ENCODE measurements around the gene TM4SF4.

The TM4SF4 gene

GRCh38 chr3:149473357-149474249, 894 bp upstream of the TM4SF4 start:
- Histone ChIP-seq H3K27me3 (ENCODE audit: control insufficient read depth in 1 of 2, insufficient read depth in 2 of 2, low read length in 2 of 2) (no peaks in the 10 kb centered on the region), H3K9ac (ENCODE audit: low read length) (no peak overlapping the region), H3K4me1 (ENCODE audit: insufficient read depth, low read length) (peaks cover 5% of the 10 kb centered on the region), H3K4me3 (ENCODE audit: low read depth in 1 of 2, low read length in 2 of 2) (no peak overlapping the region), H3K27ac (ENCODE audit: low read depth, low read length) (no peak overlapping the region), H3K9me3 (ENCODE audit: low read length) (no peaks in the 10 kb centered on the region), H3K36me3 (ENCODE audit: insufficient read depth, low read length) (no peaks in the 10 kb centered on the region)

GRCh38 chr3:149475451-149476060, 1.1 kb downstream of the TM4SF4 start:
- H3K36me3 ChIP-seq (ENCODE audit: insufficient read depth, low read length), result no peaks in the 10 kb centered on the region
- H3K27me3 ChIP-seq (ENCODE audit: control insufficient read depth in 1 of 2, insufficient read depth in 2 of 2, low read length in 2 of 2), result no peaks in the 10 kb centered on the region
- H3K9me3 ChIP-seq (ENCODE audit: low read length), result no peaks in the 10 kb centered on the region
- H3K4me3 ChIP-seq (ENCODE audit: low read depth in 1 of 2, low read length in 2 of 2), result no peak overlapping the region
- peaks cover 5% of the 10 kb centered on the region for H3K4me1 ChIP-seq (ENCODE audit: insufficient read depth, low read length)
- H3K9ac ChIP-seq (ENCODE audit: low read length), result no peak overlapping the region
- no peak overlapping the region for H3K27ac ChIP-seq (ENCODE audit: low read depth, low read length)

GRCh38 chr3:149476225-149476624, 1.7 kb downstream of the TM4SF4 start:
- no peak overlapping the region for H3K27ac ChIP-seq (ENCODE audit: low read depth, low read length)

GRCh38 chr3:149479621-149480325, 5.3 kb downstream of the TM4SF4 start:
- Histone ChIP-seq H3K4me1 (ENCODE audit: insufficient read depth, low read length) (no peaks in the 10 kb centered on the region), H3K9me3 (ENCODE audit: low read length) (no peaks in the 10 kb centered on the region), H3K27me3 (ENCODE audit: control insufficient read depth in 1 of 2, insufficient read depth in 2 of 2, low read length in 2 of 2) (no peaks in the 10 kb centered on the region), H3K4me3 (ENCODE audit: low read depth in 1 of 2, low read length in 2 of 2) (no peak overlapping the region), H3K36me3 (ENCODE audit: insufficient read depth, low read length) (no peaks in the 10 kb centered on the region), H3K9ac (ENCODE audit: low read length) (no peak overlapping the region), H3K27ac (ENCODE audit: low read depth, low read length) (no peak overlapping the region)

More at GRCh38 chr3:149476225-149476624, 1.7 kb downstream of the TM4SF4 start:
- no peak overlapping the region for H3K9ac ChIP-seq (ENCODE audit: low read length)
- H3K36me3 ChIP-seq (ENCODE audit: insufficient read depth, low read length), result no peaks in the 10 kb centered on the region
- no peak overlapping the region for H3K4me3 ChIP-seq (ENCODE audit: low read depth in 1 of 2, low read length in 2 of 2)
- no peaks in the 10 kb centered on the region for H3K27me3 ChIP-seq (ENCODE audit: control insufficient read depth in 1 of 2, insufficient read depth in 2 of 2, low read length in 2 of 2)
- H3K9me3 ChIP-seq (ENCODE audit: low read length), result no peaks in the 10 kb centered on the region
- H3K4me1 ChIP-seq (ENCODE audit: insufficient read depth, low read length), result peaks cover 5% of the 10 kb centered on the region

- no peaks in the 10 kb centered on the region for H3K36me3 ChIP-seq (ENCODE audit: insufficient read depth, low read length)
- H3K27me3 ChIP-seq (ENCODE audit: control insufficient read depth in 1 of 2, insufficient read depth in 2 of 2, low read length in 2 of 2), result no peaks in the 10 kb centered on the region
- H3K4me3 ChIP-seq (ENCODE audit: low read depth in 1 of 2, low read length in 2 of 2), result no peak overlapping the region
- H3K9me3 ChIP-seq (ENCODE audit: low read length), result no peaks in the 10 kb centered on the region
- no peaks in the 10 kb centered on the region for H3K4me1 ChIP-seq (ENCODE audit: insufficient read depth, low read length)
- H3K27ac ChIP-seq (ENCODE audit: low read depth, low read length), result no peak overlapping the region
- H3K9ac ChIP-seq (ENCODE audit: low read length), result no peak overlapping the region
Measured at GRCh38 chr3:149480326-149481017, 6.0 kb downstream of the TM4SF4 start.

- H3K27ac ChIP-seq (ENCODE audit: low read depth, low read length), result no peak overlapping the region
- no peaks in the 10 kb centered on the region for H3K4me1 ChIP-seq (ENCODE audit: insufficient read depth, low read length)
- no peaks in the 10 kb centered on the region for H3K9me3 ChIP-seq (ENCODE audit: low read length)
- no peak overlapping the region for H3K9ac ChIP-seq (ENCODE audit: low read length)
- H3K27me3 ChIP-seq (ENCODE audit: control insufficient read depth in 1 of 2, insufficient read depth in 2 of 2, low read length in 2 of 2), result no peaks in the 10 kb centered on the region
- no peak overlapping the region for H3K4me3 ChIP-seq (ENCODE audit: low read depth in 1 of 2, low read length in 2 of 2)
- H3K36me3 ChIP-seq (ENCODE audit: insufficient read depth, low read length), result no peaks in the 10 kb centered on the region
Measured at GRCh38 chr3:149481056-149481455, 6.6 kb downstream of the TM4SF4 start.

GRCh38 chr3:149481491-149481890, 7.0 kb downstream of the TM4SF4 start:
- H3K9ac ChIP-seq (ENCODE audit: low read length), result no peak overlapping the region

GRCh38 chr3:149486726-149487125, 12.2 kb downstream of the TM4SF4 start:
- H3K4me3 ChIP-seq (ENCODE audit: low read depth in 1 of 2, low read length in 2 of 2), result no peak overlapping the region
- no peaks in the 10 kb centered on the region for H3K27me3 ChIP-seq (ENCODE audit: control insufficient read depth in 1 of 2, insufficient read depth in 2 of 2, low read length in 2 of 2)
- H3K27ac ChIP-seq (ENCODE audit: low read depth, low read length), result no peak overlapping the region
- no peaks in the 10 kb centered on the region for H3K36me3 ChIP-seq (ENCODE audit: insufficient read depth, low read length)
- no peaks in the 10 kb centered on the region for H3K4me1 ChIP-seq (ENCODE audit: insufficient read depth, low read length)
- H3K9ac ChIP-seq (ENCODE audit: low read length), result no peak overlapping the region
- H3K9me3 ChIP-seq (ENCODE audit: low read length), result no peaks in the 10 kb centered on the region

More at GRCh38 chr3:149481491-149481890, 7.0 kb downstream of the TM4SF4 start:
- Histone ChIP-seq H3K36me3 (ENCODE audit: insufficient read depth, low read length) (no peaks in the 10 kb centered on the region), H3K4me1 (ENCODE audit: insufficient read depth, low read length) (no peaks in the 10 kb centered on the region), H3K4me3 (ENCODE audit: low read depth in 1 of 2, low read length in 2 of 2) (no peak overlapping the region), H3K9me3 (ENCODE audit: low read length) (no peaks in the 10 kb centered on the region), H3K27ac (ENCODE audit: low read depth, low read length) (no peak overlapping the region), H3K27me3 (ENCODE audit: control insufficient read depth in 1 of 2, insufficient read depth in 2 of 2, low read length in 2 of 2) (no peaks in the 10 kb centered on the region)

GRCh38 chr3:149487598-149488197, 13.2 kb downstream of the TM4SF4 start:
- H3K9ac ChIP-seq (ENCODE audit: low read length), result no peak overlapping the region
- no peaks in the 10 kb centered on the region for H3K4me1 ChIP-seq (ENCODE audit: insufficient read depth, low read length)
- no peak overlapping the region for H3K4me3 ChIP-seq (ENCODE audit: low read depth in 1 of 2, low read length in 2 of 2)
- H3K9me3 ChIP-seq (ENCODE audit: low read length), result no peaks in the 10 kb centered on the region
- H3K27ac ChIP-seq (ENCODE audit: low read depth, low read length), result no peak overlapping the region
- H3K36me3 ChIP-seq (ENCODE audit: insufficient read depth, low read length), result no peaks in the 10 kb centered on the region
- H3K27me3 ChIP-seq (ENCODE audit: control insufficient read depth in 1 of 2, insufficient read depth in 2 of 2, low read length in 2 of 2), result no peaks in the 10 kb centered on the region

GRCh38 chr3:149489060-149489690, 14.7 kb downstream of the TM4SF4 start:
- Histone ChIP-seq H3K27me3 (ENCODE audit: control insufficient read depth in 1 of 2, insufficient read depth in 2 of 2, low read length in 2 of 2) (no peaks in the 10 kb centered on the region), H3K9ac (ENCODE audit: low read length) (no peak overlapping the region), H3K4me1 (ENCODE audit: insufficient read depth, low read length) (no peaks in the 10 kb centered on the region), H3K9me3 (ENCODE audit: low read length) (no peaks in the 10 kb centered on the region), H3K27ac (ENCODE audit: low read depth, low read length) (no peak overlapping the region), H3K4me3 (ENCODE audit: low read depth in 1 of 2, low read length in 2 of 2) (no peak overlapping the region), H3K36me3 (ENCODE audit: insufficient read depth, low read length) (no peaks in the 10 kb centered on the region)
